Tibial nerve (tissue), 4 donors: ENCODE results near the gene AHRR.

Experiments
- CTCF ChIP-seq, 5 experiments: fragments of 200-600 bp in 3 of 5; fragments of 450-650 bp in 2 of 5; sonication (generic) in 3 of 5; IDR thresholded peaks; one replicate each; pipeline ENCODE4 v1.5.1; 2016 to 2019; ENCODE audit warnings: antibody characterized with exemption in 5 of 5, mild to moderate bottlenecking in 3 of 5, moderate library complexity in 2 of 5
- EP300 ChIP-seq, 2 donors: sonication (generic); formaldehyde crosslinking; IDR thresholded peaks; one replicate each; pipeline ENCODE4 v1.6.1; 2017; ENCODE audit warnings: antibody characterized with exemption in 2 of 2, mild to moderate bottlenecking in 1 of 2

GRCh38 chr5:313806-314376 is 7.6 kb upstream of the AHRR start:
- TF ChIP-seq CTCF (IDR thresholded peaks at IDR 0.05) = no peak
- TF ChIP-seq EP300 (IDR thresholded peaks at IDR 0.05) = no peak
